CD4-positive, alpha-beta T cell treated with Interleukin-15 for 4 hours (primary cell): Measurements from ENCODE around the gene PRSS16.
"Not testable (repeated sequence)": the region's sequence is repeated elsewhere in the genome, so short reads cannot be mapped to it uniquely, and the experiment has no call there.

Source experiments
- DNase-seq: peaks from one replicate; pipeline ENCODE4 v3.0.0-alpha.2; 2020; ENCODE audit warnings: low spot score

PRSS16 gene, protein sequence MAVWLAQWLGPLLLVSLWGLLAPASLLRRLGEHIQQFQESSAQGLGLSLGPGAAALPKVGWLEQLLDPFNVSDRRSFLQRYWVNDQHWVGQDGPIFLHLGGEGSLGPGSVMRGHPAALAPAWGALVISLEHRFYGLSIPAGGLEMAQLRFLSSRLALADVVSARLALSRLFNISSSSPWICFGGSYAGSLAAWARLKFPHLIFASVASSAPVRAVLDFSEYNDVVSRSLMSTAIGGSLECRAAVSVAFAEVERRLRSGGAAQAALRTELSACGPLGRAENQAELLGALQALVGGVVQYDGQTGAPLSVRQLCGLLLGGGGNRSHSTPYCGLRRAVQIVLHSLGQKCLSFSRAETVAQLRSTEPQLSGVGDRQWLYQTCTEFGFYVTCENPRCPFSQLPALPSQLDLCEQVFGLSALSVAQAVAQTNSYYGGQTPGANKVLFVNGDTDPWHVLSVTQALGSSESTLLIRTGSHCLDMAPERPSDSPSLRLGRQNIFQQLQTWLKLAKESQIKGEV

DNA sequence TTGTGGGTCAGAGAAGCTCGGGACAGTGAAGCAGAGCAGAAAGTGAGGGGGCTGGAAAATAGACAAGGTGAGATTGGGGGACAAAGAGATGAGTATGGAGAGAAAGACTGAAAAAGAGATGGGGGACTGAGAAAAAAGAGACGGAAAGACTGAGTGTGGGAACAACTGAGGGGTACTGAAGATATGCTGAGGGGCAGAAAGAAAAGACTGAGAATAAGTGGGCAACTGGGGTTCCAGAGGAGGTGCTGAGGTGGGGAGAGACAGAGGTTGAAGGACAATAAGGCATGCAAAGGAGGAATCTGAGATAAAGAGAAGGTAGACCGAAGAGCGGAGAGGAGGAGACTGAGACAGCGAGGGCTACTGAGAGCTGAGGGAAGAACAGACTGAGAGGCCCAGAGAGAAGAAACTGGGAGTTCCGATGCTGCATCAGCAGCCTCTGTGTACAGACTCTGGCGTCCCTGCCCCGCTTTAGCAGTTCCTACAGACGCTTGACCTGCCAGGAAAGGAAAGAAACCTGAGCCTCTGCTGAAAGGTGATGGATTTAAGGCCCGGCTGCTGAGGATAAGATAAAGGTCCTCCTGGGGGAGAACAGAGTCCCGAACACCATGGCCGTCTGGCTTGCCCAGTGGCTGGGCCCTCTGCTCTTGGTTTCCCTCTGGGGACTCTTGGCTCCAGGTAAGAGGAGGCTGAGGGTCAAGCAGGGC lies at the start of gene PRSS16:
PRSS16 (plus strand) TSS at position 569 of the 704 bp plus-strand sequence; CDS start at position 606, 37 bp downstream.
- no peak for DNase-seq

DNA sequence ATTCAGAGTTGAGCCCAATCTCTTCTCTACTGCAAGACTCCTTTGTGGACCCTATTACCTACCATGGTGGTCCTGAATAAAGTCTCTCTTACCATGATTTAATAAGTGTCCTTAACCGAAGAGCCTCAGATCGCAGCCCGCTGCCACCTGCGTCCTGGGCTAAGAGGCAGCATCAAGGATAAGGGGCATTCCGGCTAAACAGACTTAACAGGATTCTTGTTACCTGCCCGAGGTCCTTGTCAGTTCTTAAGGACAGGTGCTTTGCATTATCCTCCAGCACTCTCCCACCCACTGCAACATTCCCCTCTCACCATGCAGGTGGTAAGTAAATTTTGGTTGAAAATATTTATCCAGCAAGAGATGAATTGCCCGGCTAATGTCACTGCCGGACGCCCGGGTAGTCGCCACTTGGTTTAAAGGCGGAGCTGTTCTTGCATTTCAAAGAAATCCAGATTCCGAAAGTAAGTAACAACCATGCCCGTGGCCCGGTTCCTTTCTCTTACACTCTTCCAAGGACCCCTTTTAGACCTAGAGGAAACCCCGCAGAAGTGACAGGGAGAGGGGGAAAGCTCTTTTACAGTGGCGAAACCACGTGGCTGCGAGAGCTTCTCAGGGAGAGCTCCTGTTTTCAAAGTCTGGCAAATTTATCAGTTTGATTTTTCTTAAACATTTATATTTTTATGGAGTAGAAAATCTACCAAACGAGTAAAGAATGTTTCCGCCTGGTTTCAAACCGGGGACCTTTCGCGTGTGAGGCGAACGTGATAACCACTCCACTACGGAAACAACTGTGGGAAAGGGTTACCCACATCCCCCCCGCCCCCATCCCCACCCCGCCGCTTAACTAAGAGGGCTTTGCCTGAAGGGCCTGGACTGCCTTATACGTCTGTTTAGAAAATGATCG lies 41.9 kb upstream of the PRSS16 start:
- DNase-seq = no peak

DNA sequence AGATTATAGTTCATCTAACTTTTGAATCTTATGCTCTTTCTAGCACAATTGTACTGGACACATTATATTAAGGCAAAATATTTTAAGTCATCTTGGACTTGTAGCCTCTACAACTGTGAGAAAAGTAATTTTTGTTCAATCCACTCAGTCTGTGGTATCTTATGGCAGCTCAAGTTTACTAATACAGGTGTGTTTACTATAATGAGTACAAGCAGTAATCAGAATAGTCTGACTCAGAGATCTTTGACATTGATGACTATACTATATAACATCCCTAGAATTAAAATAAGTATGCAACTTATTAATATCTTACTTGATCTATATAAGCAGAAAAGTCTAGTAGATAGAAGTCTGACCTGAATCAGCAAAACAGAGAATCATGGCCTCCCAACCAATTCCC lies 40.7 kb upstream of the PRSS16 start:
- no peak for DNase-seq

DNA sequence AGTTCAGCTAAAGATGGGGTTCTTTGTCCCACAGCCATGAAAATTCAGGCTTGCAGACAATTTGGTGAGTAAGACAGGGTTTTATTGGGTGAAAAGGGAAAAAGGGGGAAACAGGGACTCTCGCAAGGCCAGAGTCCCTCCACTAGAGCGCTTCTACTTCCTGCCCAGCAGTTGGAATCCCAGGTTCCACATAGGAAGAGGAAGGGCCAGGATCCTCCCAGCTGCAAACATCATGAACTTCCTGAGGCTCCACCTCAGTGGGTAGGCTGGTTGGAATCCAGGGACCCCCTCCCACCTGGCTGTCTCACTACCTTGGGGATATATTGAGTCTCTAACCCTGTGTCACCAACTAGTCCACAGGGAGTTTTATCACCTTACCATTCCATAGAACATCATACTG lies 39.5 kb upstream of the PRSS16 start:
- DNase-seq = no peak

DNA sequence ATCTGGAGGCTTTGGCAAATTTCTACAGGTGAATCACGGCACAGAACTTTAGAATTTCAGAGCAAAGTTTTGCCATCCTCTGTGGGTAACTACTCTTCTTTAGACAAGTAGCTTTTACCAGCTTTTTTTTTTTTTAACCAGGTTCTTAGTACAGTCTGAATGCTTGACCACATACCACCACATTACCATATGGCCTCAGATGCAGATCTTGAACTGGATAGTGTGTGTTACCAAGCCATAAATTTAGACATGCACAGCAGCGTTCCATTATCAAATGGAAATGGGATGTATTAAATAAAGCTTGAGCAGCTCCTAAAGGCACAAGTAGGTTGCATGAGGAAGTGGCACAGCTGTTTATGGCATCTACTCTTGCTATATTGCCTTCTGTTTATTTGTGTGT lies 38.3 kb upstream of the PRSS16 start:
- no peak for DNase-seq

DNA sequence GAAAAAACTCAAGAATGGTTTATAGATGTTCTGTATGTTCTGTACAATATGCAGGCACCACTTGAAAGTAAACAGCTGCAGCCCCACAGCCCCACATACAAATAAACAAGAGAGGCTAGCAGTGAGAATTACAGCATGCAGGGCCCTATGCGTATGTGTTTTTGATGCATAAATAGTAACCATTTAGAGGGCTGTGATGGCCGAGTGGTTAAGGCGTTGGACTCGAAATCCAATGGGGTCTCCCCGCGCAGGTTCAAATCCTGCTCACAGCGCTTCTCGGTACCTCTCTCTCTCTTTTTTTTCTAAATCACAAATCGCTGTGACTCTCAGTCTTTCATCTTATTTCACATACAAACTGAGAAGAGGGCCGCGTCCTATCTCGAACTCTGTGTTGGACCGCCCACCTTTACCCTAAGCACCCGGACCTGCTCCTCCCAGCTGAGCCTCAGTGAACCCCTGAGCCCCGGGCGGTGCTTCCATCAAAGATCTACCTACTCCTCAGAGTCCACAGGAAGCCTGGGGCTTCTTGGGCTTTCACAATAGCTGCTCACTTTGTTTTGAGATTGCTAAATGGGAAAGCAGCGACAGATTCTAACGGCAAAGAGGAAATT lies 37.7 kb upstream of the PRSS16 start:
- DNase-seq = no peak

DNA sequence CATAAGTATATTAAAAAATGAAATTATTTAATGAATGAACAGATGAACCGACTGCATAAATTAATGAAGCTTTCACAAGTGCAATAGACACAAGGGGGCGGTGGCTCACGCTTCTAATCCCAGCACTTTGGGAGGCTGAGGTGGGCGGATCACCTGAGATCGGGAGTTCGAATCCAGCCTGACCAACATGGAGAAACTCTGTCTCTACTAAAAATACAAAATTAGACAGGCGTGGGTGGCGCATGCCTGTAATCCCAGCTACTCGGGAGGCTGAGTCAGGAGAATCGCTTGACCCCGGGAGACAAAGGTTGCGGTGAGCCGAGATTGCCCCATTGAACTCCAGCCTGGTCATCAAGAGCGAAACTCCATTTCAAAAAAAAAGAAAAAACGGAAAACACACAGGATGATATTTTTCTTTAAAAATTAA lies 34.4 kb upstream of the PRSS16 start:
- DNase-seq = not testable (repeated sequence)

DNA sequence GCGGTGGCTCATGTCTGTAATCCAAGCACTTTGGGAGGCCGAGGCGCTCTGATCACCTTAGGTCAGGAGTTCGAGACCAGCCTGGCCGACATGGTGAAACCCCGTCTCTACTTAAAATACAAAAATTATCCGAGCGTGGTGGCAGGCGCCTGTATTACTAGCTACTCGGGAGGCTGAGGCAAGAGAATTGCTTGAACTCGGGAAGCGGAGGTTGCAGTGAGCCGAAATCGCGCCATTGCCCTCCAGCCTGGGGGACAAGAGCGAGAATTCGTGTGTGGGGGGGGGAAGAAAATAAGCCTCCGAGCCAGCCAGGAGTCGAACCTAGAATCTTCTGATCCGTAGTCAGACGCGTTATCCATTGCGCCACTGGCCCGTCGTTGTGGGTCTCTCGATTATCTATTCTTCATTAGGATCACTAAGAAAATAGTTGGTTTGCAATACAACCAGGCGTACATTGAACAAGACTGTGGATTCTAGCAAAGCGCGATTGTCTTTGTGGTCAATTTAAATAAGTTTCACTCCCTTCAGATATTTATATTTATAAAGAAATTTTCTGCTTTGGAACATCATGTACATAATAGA lies 33.9 kb upstream of the PRSS16 start:
- DNase-seq = no peak

DNA sequence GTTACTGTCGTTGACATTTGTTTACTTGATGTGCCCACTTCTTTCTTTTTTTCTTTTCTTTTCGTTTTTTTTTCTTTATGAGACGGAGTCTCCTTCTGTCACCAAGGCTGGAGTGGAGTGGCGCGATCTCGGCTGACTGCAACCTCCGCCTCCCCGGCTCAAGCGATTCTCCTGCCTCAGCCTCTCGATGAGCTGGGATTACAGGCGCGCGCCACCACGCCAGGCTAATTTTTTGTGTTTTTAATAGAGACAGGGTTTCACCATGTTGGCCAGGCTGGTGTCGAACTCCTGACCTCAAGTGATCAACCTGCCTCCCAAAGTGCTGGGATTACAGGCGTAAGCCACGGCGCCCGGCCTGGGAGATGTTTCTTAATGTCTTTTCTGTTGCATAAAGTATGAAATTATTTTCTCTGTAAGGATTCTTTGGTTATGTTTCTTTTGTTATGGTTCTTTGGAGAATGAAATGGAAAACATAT lies 33.3 kb upstream of the PRSS16 start:
- no peak for DNase-seq

DNA sequence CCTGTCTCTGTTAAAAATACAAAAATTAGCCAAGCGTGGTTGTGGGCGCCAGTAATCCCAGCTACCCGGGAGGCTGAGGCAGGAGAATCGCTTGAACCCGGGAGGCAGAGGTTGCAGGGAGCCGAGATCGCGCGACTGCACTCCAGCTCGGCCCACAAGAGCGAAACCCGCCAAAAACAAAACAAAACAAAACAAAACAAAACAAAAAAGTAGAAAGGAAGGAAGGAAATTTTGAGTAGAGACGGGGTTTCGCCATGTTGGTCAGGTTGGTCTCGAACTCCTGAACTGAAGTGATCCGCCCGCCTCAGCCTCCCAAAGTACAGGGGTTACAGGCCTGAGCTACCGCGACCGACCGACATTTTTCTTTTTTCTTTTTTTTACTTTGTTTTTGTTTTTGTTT lies 30.6 kb upstream of the PRSS16 start:
- DNase-seq = no peak

DNA sequence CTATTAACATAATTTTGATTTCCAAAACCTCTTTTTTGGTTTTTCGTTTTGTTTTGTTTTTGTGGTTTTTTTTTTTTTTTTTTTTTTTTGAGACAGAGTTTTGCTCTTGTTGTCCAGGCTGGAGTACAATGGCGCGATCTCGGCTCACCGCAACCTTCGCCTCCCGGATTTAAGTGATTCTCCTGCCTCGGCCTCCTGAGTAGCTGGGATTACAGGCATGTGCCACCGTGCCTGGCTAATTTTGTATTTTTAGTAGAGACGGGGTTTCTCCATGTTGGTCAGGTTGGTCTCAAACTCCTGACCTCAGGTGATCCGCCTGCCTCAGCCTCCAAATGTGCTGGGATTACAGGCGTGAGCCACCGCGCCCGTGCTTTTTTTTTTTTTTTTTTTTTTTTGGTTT lies 24.5 kb upstream of the PRSS16 start:
- DNase-seq = not testable (repeated sequence)

DNA sequence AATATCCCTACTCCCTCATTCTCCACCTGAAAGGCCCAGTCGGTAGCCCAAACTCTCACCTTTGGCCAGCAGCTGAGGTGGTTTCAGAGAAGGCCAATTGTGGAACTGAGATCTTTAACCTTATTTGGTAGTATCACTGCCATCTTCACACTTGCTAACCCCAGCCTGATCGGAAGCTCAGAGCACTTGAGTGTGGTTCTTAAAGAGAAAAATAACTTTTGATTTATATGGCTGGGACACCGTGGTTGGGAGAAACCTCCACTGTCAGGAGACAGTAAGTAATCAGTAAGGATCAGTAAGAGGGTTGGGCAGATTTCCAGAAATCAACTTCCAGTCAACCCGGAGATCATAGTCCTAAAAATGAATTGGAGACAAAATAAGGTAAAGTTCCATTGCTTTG lies 22.8 kb upstream of the PRSS16 start:
- DNase-seq = no peak

DNA sequence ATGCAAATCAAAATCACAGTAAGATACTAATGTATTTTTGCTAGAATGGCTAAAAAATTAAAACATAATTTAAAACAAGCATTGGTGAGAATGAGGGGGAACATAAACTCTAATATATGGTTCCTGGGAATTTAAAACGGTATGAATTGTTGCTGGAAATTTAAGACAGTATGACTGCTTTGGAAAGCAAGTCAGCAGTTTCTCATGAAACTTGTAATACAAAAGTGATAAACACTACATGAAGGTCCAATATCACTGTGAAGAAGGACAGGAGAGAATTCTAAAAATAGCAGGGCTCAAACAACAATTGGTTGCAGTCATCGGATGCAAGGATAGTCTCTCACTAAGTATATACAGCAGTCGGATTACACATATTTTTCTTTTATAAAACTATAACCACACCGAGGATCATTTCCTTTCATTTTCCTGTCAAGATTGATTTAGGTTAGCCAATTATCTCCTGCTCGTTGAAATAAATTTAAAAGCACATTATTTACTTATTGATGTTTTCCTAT lies 18.5 kb upstream of the PRSS16 start:
- no peak for DNase-seq

DNA sequence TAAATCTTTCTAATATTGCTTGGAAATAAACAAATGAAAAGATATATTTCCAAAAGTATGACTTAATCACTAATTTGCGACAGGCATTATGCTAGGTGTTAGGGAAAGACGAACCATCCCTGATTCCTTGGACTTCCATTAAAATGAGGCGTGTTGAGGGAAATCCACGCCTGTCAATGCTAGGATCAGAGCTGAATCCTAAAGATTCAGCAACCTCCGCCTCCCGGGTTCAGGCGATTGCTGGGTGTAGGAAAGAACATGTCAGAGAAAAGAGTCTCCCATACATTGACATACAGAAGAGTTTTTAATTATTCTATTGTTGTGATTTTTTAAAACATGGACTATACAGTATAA lies 16.8 kb upstream of the PRSS16 start:
- DNase-seq = no peak

DNA sequence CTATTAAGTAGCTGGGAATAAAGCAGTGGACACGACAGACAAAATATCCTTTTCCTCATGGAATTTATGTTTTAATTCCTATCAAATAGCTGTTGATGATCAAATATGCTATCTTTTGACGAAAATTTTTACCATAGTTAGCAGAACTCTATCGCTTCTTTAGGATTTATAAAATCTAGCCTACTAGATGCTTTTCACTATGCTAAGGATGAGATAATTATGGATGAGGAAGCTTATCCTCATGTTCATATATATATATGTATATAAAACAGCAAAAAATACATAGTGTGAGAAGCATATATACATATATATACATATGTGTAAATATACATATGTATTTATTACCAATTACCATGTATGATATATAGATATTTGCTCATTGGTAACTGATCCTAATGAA lies 12.9 kb upstream of the PRSS16 start:
- DNase-seq = no peak

DNA sequence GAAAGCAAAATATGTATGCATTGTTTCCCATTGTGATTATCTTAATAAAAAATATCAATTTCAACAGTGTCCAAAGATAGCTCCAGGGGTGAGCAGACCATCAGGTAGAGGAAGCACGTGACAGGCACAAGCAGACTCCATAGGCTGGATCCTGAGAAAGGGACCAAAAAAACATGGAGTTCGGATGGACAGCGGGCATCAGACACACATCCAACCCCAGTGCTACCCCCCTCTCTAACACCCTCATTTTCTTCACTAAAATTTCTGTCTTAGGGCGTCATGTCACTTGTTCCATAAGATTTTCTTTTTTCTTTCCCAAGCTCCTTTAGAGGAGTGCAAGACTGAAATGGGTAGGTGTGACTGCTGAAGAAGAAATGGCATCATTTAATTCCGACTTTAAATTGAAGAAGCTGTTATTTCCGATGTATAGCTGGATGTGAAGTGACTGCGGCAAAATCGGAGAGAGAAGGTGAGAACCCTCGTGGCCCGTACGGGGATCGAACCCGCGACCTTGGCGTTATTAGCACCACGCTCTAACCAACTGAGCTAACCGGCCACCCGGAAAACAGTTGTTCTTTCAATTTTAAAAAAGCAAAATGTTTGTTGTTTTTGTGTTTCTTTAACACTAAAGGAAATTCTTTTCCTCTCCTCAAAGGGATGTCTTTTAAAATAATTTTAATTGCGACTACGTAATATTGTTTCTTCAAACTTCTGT lies 10.3 kb upstream of the PRSS16 start:
- DNase-seq = no peak

DNA sequence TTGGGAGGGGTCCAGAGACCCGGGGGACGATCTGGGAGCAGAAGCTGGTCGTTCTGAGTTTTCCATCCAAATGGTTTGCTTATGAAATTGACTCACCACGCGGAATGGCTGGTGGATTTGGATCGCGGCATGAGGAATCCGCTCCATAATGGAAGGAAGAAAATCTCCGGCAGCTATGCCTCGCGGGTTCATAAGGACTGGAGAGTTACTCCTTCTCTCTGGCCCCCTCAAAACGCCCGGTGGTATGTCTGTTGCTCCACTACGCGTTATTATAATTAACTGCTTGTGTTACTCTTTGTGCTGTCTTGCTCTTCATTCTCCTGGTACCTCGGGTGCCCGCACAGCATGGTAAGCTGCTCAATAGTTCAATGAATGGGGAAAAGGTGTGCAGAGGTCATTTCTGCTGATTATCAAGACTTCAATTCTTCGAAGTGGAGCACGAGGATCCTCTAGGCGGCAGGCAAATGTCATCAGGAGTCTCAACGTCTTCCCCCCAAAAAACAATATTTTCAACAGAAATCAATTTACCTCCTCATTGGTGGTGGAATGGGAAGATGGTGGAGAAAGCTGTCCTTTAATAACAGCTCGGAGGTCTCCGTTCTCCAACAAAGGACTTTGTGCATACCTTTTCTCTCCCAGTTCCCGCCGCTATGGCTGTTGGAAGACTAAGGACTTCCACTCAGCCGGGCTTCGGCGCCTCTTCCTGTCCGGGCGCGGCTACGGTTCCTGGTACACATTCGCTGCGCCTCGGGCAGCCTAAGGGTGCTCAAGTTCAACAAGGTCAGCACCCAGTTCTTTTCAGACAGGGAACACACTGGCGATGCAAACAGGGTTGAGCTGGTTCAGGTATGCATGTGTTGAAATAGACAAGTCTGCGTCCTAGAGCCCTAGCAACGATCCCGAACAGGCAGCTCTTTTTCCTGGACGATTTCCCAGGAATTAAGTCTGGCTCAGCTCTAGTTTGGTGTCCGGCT lies 9.2 kb upstream of the PRSS16 start:
- DNase-seq = no peak

DNA sequence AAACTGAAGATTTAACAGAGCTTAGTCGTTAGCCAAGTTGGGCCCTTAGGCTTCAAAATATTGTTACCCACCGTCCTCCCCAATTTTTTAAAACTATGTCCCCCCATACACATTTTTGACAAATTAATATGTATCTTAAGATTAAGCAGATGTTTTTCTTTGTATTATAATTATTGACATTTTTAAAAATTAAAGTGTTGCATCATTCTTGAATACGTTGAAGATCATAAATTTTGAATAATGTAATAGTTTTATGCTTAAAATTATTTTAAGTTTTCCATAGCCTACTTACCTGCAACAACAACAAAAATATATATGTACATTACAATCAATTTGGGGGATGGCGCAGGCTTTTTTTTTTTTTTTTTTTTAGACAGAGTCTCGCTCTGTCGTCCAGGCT lies 8.2 kb upstream of the PRSS16 start:
- DNase-seq = no peak

DNA sequence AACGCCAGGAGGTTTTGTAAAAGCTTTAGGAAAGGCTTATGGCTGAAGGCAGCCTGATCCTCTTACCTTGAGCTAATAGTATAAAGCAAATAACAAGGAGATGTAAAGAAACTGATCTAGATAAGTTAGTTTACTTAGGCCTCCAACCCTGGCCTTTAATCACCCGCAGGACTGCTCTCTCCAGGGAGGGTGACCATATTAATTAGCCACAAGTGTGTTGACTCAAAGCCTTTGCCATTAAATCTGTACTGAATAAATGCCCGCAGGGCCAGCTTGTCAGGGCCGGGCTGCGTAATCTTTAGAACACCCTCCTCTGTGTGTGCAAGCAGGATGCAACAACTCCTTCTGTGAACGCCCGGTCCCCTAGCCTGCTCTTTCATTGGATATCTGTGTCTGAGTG lies 6.1 kb upstream of the PRSS16 start:
- no peak for DNase-seq
